ENCODE data around the gene TMPRSS6. TPM values are rescaled to one million over a fixed set of nuclear protein-coding genes. Genes with fewer than 3 reads are reported as not detected.
A peak's percentile ranks its signal among the peaks of the same experiment; 100 is the strongest.

Gene TMPRSS6
- total RNA-seq, 1 donor from 2014 or later = 2.1 TPM

- peak; percentile 17 for ATAC-seq
- Histone ChIP-seq H3K4me3 (no peak overlapping the region), H3K9me3 (no peaks in the 10 kb centered on the region), H3K4me1 (no peaks in the 10 kb centered on the region), H3K27me3 (no peaks in the 10 kb centered on the region), H3K27ac (no peak overlapping the region), H3K36me3 (no peaks in the 10 kb centered on the region)
- TF ChIP-seq CTCF (IDR thresholded peaks at IDR 0.05) = no peak
- no peak for DNase-seq
- intact Hi-C loops (cut with DNase I) = no loop called here
These were observed 20.1 kb downstream of the TMPRSS6 start for GRCh38 chr22:37089434-37089833.

DNA sequence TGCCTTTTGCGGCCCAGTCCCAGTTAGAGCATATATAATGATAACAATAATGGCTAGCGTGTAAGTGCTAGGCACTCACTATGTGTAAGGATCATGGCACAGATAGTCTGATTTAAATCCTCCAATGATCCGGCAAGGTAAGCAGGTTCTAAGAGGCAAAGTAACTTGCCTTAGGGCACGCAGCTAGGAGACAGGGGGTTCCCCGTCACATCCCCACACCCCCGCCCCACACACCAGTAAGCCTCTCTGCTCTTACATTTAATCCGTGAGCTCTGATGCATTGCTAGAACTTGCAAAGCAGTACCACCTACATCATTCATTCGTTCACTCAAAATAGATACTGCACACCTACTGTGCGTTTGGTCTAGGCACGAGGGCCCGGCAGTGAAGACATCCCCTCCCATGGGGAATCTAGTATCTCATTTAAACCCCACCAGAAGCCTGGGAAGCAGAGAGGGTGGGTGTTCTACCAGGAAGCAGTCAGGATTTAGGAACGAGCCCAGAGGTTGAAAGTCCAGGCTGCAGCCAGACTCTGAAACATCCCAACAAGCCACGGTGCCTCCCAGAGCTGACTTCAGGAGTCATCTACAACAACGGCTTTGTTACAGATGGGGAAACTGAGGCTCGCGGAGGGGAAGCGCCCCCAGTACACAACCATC, 20.6 kb downstream of the TMPRSS6 start:
- Histone ChIP-seq H3K27ac (no peak overlapping the region), H3K36me3 (no peaks in the 10 kb centered on the region), H3K9me3 (no peaks in the 10 kb centered on the region), H3K4me3 (no peak overlapping the region), H3K27me3 (no peaks in the 10 kb centered on the region), H3K4me1 (no peaks in the 10 kb centered on the region)
- intact Hi-C loops (cut with DNase I) = no loop called here
- DNase-seq = no peak
- TF ChIP-seq CTCF (IDR thresholded peaks at IDR 0.05) = no peak
- no peak for ATAC-seq

DNA sequence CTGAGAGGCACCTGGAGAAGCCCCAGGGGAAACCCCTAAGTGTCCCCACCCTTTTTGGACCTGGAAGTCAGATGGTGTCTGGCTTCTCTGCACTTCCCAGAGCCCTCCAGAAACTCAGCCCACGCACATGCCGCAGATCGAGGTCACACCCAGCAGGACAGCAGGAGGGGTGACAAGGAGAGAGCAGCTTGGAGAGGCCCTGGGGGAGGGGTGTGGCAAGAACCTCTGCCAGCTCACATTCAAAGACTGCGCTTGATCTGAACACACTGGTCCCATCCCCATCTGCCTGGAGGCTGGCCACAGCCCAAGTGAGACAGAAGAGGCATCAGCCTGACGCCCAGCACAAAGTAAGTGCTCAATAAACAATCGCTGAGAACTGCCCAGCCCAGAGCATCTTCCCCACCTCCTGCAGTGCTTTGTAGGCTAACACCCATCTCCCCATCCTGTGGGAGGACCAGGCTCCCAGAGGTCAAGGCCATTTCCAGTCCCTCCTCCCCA, 21.4 kb downstream of the TMPRSS6 start:
- no peak for DNase-seq
- no peaks in the 10 kb centered on the region for H3K9me3 ChIP-seq
- TF ChIP-seq CTCF (IDR thresholded peaks at IDR 0.05) = no peak
- H3K36me3 ChIP-seq = no peaks in the 10 kb centered on the region
- no peaks in the 10 kb centered on the region for H3K27me3 ChIP-seq
- intact Hi-C loops (cut with DNase I) = no loop called here
- ATAC-seq = peak; percentile 38
- no peaks in the 10 kb centered on the region for H3K4me1 ChIP-seq
- no peak overlapping the region for H3K4me3 ChIP-seq
- H3K27ac ChIP-seq = no peak overlapping the region

- DNase-seq (no peak), ATAC-seq (no peak)
- H3K9me3 ChIP-seq = no peaks in the 10 kb centered on the region
- H3K4me1 ChIP-seq = no peaks in the 10 kb centered on the region
- H3K4me3 ChIP-seq = no peak overlapping the region
- intact Hi-C loops (cut with DNase I) = no loop called here
- TF ChIP-seq CTCF (IDR thresholded peaks at IDR 0.05) = no peak
- H3K36me3 ChIP-seq = no peaks in the 10 kb centered on the region
- H3K27ac ChIP-seq = no peak overlapping the region
- no peaks in the 10 kb centered on the region for H3K27me3 ChIP-seq
These were observed 23.3 kb downstream of the TMPRSS6 start for GRCh38 chr22:37086184-37086583.

DNA sequence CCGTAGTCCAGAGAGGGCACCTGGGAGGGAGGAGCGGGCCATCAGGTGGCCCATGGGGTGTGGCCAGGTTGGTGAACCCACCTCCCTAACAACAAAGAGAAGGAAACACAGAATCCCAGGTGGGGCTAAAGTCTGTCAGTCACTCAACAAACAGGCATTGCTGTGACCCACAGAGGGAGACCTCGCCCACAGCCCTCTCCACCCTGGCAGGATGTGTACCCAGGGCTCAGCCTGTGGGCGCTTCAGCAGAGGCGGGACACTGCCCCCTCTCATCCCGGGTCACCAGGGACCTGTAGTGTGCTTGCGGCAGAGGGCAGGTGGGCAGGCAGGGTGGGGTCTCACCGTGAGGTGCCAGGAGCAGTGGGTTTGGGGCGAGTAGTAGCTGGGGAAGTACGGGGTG, 25.1 kb downstream of the TMPRSS6 start:
- ATAC-seq = no peak
- Histone ChIP-seq H3K9me3 (no peaks in the 10 kb centered on the region), H3K36me3 (no peaks in the 10 kb centered on the region), H3K4me1 (peaks cover 7% of the 10 kb centered on the region), H3K27me3 (no peaks in the 10 kb centered on the region), H3K4me3 (no peak overlapping the region), H3K27ac (no peak overlapping the region)
- DNase-seq = no peak
- no peak for TF ChIP-seq CTCF (IDR thresholded peaks at IDR 0.05)
- intact Hi-C loops (cut with DNase I) = no loop called here

- Histone ChIP-seq H3K27me3 (no peaks in the 10 kb centered on the region), H3K4me1 (peaks cover 8% of the 10 kb centered on the region), H3K4me3 (no peak overlapping the region), H3K9me3 (no peaks in the 10 kb centered on the region), H3K36me3 (no peaks in the 10 kb centered on the region), H3K27ac (no peak overlapping the region)
- DNase-seq (no peak), ATAC-seq (no peak)
- intact Hi-C loops (cut with DNase I) = no loop called here
- no peak for TF ChIP-seq CTCF (IDR thresholded peaks at IDR 0.05)
These were observed 25.6 kb downstream of the TMPRSS6 start for GRCh38 chr22:37083914-37084313.

Data from upper lobe of right lung (tissue), 1 donor.